GM12874 (cell line): ENCODE data around the gene ELOVL3.

Source experiments
- TF ChIP-seq, protein P1 (sequence below): IDR thresholded peaks from 2 replicates; pipeline ENCODE4 v1.5.1; 2011; ENCODE audit warnings: low read depth, mild to moderate bottlenecking, control low read depth, low read length, moderate library complexity; ENCODE audit not compliant: insufficient read depth

ELOVL3 gene

GRCh38 chr10:102220612-102221011 is 5.5 kb upstream of the ELOVL3 start:
- TF ChIP-seq, protein P1, sequence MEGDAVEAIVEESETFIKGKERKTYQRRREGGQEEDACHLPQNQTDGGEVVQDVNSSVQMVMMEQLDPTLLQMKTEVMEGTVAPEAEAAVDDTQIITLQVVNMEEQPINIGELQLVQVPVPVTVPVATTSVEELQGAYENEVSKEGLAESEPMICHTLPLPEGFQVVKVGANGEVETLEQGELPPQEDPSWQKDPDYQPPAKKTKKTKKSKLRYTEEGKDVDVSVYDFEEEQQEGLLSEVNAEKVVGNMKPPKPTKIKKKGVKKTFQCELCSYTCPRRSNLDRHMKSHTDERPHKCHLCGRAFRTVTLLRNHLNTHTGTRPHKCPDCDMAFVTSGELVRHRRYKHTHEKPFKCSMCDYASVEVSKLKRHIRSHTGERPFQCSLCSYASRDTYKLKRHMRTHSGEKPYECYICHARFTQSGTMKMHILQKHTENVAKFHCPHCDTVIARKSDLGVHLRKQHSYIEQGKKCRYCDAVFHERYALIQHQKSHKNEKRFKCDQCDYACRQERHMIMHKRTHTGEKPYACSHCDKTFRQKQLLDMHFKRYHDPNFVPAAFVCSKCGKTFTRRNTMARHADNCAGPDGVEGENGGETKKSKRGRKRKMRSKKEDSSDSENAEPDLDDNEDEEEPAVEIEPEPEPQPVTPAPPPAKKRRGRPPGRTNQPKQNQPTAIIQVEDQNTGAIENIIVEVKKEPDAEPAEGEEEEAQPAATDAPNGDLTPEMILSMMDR, result no peak

DNA sequence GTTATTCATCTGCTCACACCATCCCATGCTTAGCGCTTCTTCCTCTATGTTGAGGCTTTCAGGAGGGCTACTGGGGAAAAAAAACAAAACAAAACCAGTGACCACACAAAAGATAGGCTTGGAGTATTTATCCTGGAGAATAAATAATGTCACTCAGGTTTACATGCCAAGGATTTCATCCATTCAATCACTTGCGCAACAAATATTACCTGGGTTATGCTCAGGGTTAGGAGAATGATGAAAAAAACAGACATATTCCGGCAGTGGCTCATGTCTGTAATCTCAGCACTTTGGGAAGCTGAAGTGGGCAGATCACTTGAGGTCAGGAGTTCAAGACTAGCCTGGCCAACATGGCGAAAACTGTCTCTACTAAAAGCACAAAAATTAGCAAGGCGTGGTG is 3.3 kb upstream of the ELOVL3 start:
- TF ChIP-seq, protein P1, result no peak

DNA sequence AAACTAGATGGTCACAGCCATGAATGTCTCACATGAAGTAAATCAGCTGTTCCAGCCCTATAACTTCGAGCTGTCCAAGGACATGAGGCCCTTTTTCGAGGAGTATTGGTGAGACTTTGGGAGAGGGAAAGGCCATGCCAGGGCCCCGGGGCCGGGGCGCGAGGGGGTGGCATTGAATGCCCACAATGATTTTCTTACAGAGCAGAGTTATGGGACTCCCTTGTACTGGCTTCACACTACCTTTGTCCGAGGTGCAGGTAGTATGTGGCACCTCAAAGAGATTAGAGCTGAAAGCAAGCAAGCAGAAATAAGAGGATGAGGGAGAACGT is 407 bp downstream of the ELOVL3 start:
- TF ChIP-seq, protein P1, result no peak

- TF ChIP-seq, protein P1, result no peak
Observed at GRCh38 chr10:102227050-102227449, 951 bp downstream of the ELOVL3 start.

DNA sequence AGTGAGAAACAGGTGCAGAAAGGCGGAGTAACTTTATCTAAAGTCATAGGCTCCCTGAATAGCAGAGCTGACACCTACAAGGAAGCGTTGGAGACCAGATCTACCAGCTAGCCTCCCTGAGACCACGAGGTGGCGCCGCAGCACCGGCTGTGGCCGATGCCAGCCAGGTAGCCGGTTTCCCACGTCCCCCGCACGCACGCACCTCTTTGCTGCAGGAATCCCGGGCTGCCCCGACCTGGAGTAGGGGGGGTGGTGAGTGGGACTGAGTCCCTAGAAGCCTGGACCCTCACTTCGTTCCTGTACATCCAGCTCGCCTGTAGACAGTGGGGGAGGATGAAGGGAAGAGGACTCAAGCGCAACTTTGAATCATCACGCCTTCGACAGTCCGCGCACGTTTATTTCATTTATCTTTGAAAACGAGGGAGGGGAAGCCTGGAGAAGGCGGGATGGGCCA is 3.7 kb downstream of the ELOVL3 start:
- TF ChIP-seq, protein P1, result peak; percentile 99

DNA sequence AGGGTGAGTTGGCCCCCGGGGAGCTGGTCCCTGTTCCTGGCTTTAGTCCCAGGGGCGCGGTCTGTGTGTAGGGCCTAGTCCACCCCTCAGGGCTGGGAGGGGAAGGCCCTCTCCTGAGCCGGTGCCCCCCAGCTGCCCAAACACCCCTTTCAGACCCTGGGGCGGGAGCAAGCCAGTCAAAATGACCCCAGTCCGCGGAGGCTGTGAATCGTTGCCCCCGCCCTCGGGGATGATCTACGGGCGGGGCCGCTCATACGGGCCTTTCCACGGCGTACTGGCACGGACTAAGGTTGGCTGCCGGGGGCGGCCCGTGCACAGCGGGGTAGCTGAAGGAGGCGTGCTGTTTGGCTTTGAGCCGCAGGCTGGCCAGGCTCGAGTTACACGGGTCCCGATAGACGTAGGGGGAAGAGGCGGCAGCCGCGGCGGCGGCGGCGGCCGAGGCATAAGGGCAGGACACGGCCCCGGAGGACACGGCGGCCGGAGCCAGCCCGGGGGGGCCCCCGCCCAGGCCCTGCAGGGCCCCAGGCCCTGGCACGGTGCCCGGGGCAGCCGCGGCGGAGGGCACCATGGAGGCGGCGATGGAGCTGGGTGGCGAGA is 4.3 kb downstream of the ELOVL3 start:
- TF ChIP-seq, protein P1, result no peak

GRCh38 chr10:102230861-102231356 is 4.8 kb downstream of the ELOVL3 start:
- TF ChIP-seq, protein P1, result peak; percentile 56; the same call in 1 of the 2 replicates
